WTC11 (cell line): ENCODE data around the gene RIBC2. TPM values are rescaled to one million over a fixed set of nuclear protein-coding genes. Genes with fewer than 3 reads are reported as not detected.
"Not testable (repeated sequence)": the region's sequence is repeated elsewhere in the genome, so short reads cannot be mapped to it uniquely, and the experiment has no call there.

ENCODE experiments used
- ATAC-seq: fragments of 200-7000 bp; cut with Tn5 transposase; 2 replicates; pipeline ENCODE4 v1.10.0; 2021; ENCODE audit warnings: mild to moderate bottlenecking, moderate library complexity
- CTCF ChIA-PET: fragments of 300-600 bp; sonication (Branson Sonifier 250); formaldehyde crosslinking; loops from one replicate; lab custom pipeline; 2021; ENCODE audit warnings: antibody characterized with exemption; lab: Charles Lee
- POLR2A ChIA-PET: fragments of 350-600 bp; sonication (Branson Sonifier 250); formaldehyde crosslinking; loops from one replicate; lab custom pipeline; 2021; ENCODE audit warnings: antibody characterized with exemption; lab: Charles Lee
- DNase-seq: peaks from one replicate; pipeline ENCODE4 v3.0.0; 2021; ENCODE audit warnings: low spot score
- H3K27ac Mint-ChIP-seq: 2 replicates; pipeline ENCODE4 v1.8.0; 2021; ENCODE audit warnings: mixed read lengths
- H3K27me3 Mint-ChIP-seq: 2 replicates; pipeline ENCODE4 v1.8.0; 2021; ENCODE audit warnings: low read depth, mild to moderate bottlenecking, moderate library complexity, mixed read lengths
- H3K36me3 Mint-ChIP-seq: 2 replicates; pipeline ENCODE4 v1.8.0; 2021; ENCODE audit warnings: mixed read lengths
- H3K4me1 Mint-ChIP-seq: 2 replicates; pipeline ENCODE4 v1.8.0; 2022; ENCODE audit warnings: mixed read lengths
- H3K4me3 Mint-ChIP-seq: 2 replicates; pipeline ENCODE4 v1.8.0; 2021; ENCODE audit warnings: mild to moderate bottlenecking, moderate library complexity, mixed read lengths
- H3K9me3 Mint-ChIP-seq: 2 replicates; pipeline ENCODE4 v1.8.0; 2021; ENCODE audit warnings: mixed read lengths
- CBFB ChIP-seq: sonication (generic); formaldehyde crosslinking; IDR thresholded peaks from 2 replicates; pipeline ENCODE4 v1.8.1; 2022; ENCODE audit warnings: mild to moderate bottlenecking, low read depth, missing genetic modification reagents
- ETV6 ChIP-seq: sonication (generic); formaldehyde crosslinking; IDR thresholded peaks from 2 replicates; pipeline ENCODE4 v1.8.1; 2022; ENCODE audit warnings: mild to moderate bottlenecking, missing genetic modification reagents
- GTF2I ChIP-seq: fragments of 250-450 bp; sonication (Bioruptor Pico); conservative IDR thresholded peaks from 2 replicates; pipeline ENCODE4 v1.4.0; 2021; ENCODE audit warnings: mild to moderate bottlenecking
- MXD4 ChIP-seq: fragments of 250-450 bp; sonication (Bioruptor Pico); IDR thresholded peaks from 2 replicates; pipeline ENCODE4 v1.8.0; 2021; ENCODE audit warnings: mild to moderate bottlenecking, moderate library complexity, borderline replicate concordance
- NR1H2 ChIP-seq: sonication (generic); formaldehyde crosslinking; IDR thresholded peaks from 2 replicates; pipeline ENCODE4 v1.9.0; 2021; ENCODE audit warnings: mild to moderate bottlenecking, moderate library complexity, missing genetic modification reagents
- OVOL2 ChIP-seq: fragments of 250-450 bp; sonication (Bioruptor Pico); IDR thresholded peaks from 2 replicates; pipeline ENCODE4 v1.9.0; 2021; ENCODE audit warnings: mild to moderate bottlenecking, borderline replicate concordance
- RELA ChIP-seq: sonication (generic); formaldehyde crosslinking; IDR thresholded peaks from 2 replicates; pipeline ENCODE4 v1.8.1; 2022; ENCODE audit warnings: missing genetic modification reagents, mild to moderate bottlenecking, borderline replicate concordance
- TEAD4 ChIP-seq: sonication (generic); formaldehyde crosslinking; IDR thresholded peaks from 2 replicates; pipeline ENCODE4 v1.8.0; 2022; ENCODE audit warnings: mild to moderate bottlenecking, missing genetic modification reagents
- ZNF138 ChIP-seq: sonication (generic); formaldehyde crosslinking; conservative IDR thresholded peaks from 2 replicates; pipeline ENCODE4 v1.8.1; 2022; ENCODE audit warnings: mild to moderate bottlenecking, moderate library complexity, missing genetic modification reagents
- total RNA-seq: library from RNA; stranded (reverse); gene quantifications from 3 replicates; pipeline ENCODE4 v1.2.3, GENCODE V29; 2021
- TF ChIP-seq, protein P1 (sequence below): sonication (generic); formaldehyde crosslinking; IDR thresholded peaks from 2 replicates; pipeline ENCODE4 v1.8.0; 2022; ENCODE audit warnings: missing genetic modification reagents
- TF ChIP-seq, protein P2 (sequence below): fragments of 250-450 bp; sonication (Bioruptor Pico); IDR thresholded peaks from 2 replicates; pipeline ENCODE4 v1.9.0; 2021; ENCODE audit warnings: moderate library complexity, mild to moderate bottlenecking, inconsistent platforms, borderline replicate concordance
- TF ChIP-seq, protein P3 (sequence below): sonication (generic); formaldehyde crosslinking; IDR thresholded peaks from 2 replicates; pipeline ENCODE4 v1.8.1; 2023; ENCODE audit warnings: mild to moderate bottlenecking, missing genetic modification reagents
- TF ChIP-seq, protein P4 (sequence below): sonication (generic); formaldehyde crosslinking; IDR thresholded peaks from 2 replicates; pipeline ENCODE4 v1.8.0; 2022; ENCODE audit warnings: mild to moderate bottlenecking, missing genetic modification reagents
- TF ChIP-seq, protein P5 (sequence below): fragments of 250-450 bp; sonication (Bioruptor Pico); IDR thresholded peaks from 2 replicates; pipeline ENCODE4 v1.8.0; 2021; ENCODE audit warnings: mild to moderate bottlenecking
- TF ChIP-seq, protein P6 (sequence below): sonication (generic); formaldehyde crosslinking; IDR thresholded peaks from 2 replicates; pipeline ENCODE4 v1.8.1; 2022; ENCODE audit warnings: mild to moderate bottlenecking, moderate library complexity, missing genetic modification reagents
- TF ChIP-seq, protein P7 (sequence below): fragments of 250-450 bp; sonication (Bioruptor Pico); IDR thresholded peaks from 2 replicates; pipeline ENCODE4 v1.9.0; 2021; ENCODE audit warnings: mild to moderate bottlenecking
- TF ChIP-seq, protein P8 (sequence below): fragments of 250-450 bp; sonication (Bioruptor Pico); IDR thresholded peaks from 2 replicates; pipeline ENCODE4 v2.1.2; 2022; ENCODE audit warnings: mild to moderate bottlenecking, moderate library complexity
- TF ChIP-seq, protein P9 (sequence below): sonication (generic); formaldehyde crosslinking; IDR thresholded peaks from 2 replicates; pipeline ENCODE4 v1.8.0; 2022; ENCODE audit warnings: mild to moderate bottlenecking, missing genetic modification reagents

RIBC2 gene
- total RNA-seq, 1 experiment from 2014 or later: 2.4 TPM

DNA sequence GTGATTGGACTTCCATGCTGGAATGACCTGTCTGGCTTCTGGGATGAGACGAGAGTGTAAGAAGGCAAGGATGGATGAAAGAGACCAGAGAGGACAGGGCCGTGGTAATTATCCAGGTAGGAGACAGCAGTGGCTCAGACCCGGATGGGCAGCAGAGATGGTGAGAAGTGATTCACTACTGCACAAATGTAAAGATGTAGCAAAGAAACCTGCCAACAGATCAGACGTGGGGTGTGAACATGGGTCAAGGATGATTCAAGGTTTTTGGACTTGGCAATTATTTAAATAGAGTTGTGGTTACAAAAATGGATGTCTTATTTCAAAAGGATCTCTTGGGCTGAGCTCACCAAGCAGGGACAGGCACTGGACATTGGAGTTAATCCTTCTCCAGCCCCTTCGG is 32.7 kb downstream of the RIBC2 start:
- Mint-ChIP-seq H3K4me3 (no peak overlapping the region), H3K4me1 (peaks cover 8% of the 10 kb centered on the region), H3K9me3 (no peaks in the 10 kb centered on the region), H3K27me3 (no peaks in the 10 kb centered on the region), H3K36me3 (no peaks in the 10 kb centered on the region), H3K27ac (no peak overlapping the region)
- TF ChIP-seq GTF2I (CRISPR knock-in tag): no peak
- TF ChIP-seq TEAD4 (CRISPR knock-in tag): no peak
- CTCF ChIA-PET: no interaction called here
- DNase-seq (no peak), ATAC-seq (no peak)
- POLR2A ChIA-PET: no interaction called here

DNA sequence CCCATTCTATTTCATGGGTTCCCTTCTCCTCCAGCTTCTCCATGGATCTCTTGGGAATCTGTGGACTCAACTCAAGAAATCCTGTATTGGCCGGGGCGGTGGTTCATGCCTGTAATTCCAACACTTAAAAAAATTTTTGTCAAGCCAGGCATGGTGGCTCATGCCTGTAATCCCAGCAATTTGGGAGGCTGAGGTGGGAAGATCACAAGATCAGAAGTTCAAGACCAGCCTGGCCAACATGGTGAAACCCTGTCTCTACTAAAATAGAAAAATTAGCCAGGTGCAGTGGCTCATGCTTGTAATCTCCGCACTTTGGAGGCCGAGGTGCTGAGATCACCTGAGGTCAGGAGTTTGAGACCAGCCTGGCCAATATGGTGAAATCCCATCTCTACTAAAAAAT is 34.1 kb downstream of the RIBC2 start:
- DNase-seq, CTCF ChIA-PET, H3K4me3 Mint-ChIP-seq, H3K27me3 Mint-ChIP-seq, H3K9me3 Mint-ChIP-seq, ATAC-seq, POLR2A ChIA-PET, H3K36me3 Mint-ChIP-seq, H3K4me1 Mint-ChIP-seq, H3K27ac Mint-ChIP-seq: not testable (repeated sequence)

DNA sequence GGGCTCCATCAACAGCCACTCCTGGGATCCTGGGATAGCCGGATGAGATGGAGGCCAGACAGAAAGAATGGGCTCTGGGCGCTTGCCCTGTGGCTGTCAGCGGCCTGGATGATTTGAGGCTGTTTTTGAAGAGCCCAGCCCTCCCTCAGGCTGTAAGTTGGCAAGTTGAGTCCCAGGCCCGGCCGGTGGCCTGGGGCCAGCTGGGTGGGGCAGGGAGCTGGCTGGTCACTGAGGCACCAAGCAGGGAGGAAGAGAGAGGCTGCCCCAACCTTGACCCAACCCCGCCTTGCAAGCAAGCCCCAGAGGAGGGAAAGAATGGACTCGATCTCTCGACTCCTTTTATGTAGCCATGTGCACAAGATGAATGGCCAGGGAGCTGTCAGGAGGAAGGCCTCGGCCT is 34.9 kb downstream of the RIBC2 start:
- DNase-seq: no peak
- ATAC-seq: no peak
- Mint-ChIP-seq H3K27me3 (no peaks in the 10 kb centered on the region), H3K36me3 (no peaks in the 10 kb centered on the region), H3K9me3 (no peaks in the 10 kb centered on the region), H3K27ac (no peak overlapping the region), H3K4me1 (peaks cover 7% of the 10 kb centered on the region), H3K4me3 (no peak overlapping the region)
- ChIA-PET POLR2A (no interaction called here), CTCF (interaction anchor here (0.7 to 0.8 kb wide), 2 partner anchors 57 to 1418 kb away, joined by 3 read pairs; no protein-coding TSS in a partner anchor)
- TF ChIP-seq, protein P1, sequence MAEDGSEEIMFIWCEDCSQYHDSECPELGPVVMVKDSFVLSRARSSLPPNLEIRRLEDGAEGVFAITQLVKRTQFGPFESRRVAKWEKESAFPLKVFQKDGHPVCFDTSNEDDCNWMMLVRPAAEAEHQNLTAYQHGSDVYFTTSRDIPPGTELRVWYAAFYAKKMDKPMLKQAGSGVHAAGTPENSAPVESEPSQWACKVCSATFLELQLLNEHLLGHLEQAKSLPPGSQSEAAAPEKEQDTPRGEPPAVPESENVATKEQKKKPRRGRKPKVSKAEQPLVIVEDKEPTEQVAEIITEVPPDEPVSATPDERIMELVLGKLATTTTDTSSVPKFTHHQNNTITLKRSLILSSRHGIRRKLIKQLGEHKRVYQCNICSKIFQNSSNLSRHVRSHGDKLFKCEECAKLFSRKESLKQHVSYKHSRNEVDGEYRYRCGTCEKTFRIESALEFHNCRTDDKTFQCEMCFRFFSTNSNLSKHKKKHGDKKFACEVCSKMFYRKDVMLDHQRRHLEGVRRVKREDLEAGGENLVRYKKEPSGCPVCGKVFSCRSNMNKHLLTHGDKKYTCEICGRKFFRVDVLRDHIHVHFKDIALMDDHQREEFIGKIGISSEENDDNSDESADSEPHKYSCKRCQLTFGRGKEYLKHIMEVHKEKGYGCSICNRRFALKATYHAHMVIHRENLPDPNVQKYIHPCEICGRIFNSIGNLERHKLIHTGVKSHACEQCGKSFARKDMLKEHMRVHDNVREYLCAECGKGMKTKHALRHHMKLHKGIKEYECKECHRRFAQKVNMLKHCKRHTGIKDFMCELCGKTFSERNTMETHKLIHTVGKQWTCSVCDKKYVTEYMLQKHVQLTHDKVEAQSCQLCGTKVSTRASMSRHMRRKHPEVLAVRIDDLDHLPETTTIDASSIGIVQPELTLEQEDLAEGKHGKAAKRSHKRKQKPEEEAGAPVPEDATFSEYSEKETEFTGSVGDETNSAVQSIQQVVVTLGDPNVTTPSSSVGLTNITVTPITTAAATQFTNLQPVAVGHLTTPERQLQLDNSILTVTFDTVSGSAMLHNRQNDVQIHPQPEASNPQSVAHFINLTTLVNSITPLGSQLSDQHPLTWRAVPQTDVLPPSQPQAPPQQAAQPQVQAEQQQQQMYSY (CRISPR knock-in tag): no peak
- TF ChIP-seq, protein P2, sequence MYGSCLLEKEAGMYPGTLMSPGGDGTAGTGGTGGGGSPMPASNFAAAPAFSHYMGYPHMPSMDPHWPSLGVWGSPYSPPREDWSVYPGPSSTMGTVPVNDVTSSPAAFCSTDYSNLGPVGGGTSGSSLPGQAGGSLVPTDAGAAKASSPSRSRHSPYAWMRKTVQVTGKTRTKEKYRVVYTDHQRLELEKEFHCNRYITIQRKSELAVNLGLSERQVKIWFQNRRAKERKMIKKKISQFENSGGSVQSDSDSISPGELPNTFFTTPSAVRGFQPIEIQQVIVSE (CRISPR knock-in tag): no peak
- TF ChIP-seq, protein P3, sequence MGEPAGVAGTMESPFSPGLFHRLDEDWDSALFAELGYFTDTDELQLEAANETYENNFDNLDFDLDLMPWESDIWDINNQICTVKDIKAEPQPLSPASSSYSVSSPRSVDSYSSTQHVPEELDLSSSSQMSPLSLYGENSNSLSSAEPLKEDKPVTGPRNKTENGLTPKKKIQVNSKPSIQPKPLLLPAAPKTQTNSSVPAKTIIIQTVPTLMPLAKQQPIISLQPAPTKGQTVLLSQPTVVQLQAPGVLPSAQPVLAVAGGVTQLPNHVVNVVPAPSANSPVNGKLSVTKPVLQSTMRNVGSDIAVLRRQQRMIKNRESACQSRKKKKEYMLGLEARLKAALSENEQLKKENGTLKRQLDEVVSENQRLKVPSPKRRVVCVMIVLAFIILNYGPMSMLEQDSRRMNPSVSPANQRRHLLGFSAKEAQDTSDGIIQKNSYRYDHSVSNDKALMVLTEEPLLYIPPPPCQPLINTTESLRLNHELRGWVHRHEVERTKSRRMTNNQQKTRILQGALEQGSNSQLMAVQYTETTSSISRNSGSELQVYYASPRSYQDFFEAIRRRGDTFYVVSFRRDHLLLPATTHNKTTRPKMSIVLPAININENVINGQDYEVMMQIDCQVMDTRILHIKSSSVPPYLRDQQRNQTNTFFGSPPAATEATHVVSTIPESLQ: no peak
- TF ChIP-seq, protein P4, sequence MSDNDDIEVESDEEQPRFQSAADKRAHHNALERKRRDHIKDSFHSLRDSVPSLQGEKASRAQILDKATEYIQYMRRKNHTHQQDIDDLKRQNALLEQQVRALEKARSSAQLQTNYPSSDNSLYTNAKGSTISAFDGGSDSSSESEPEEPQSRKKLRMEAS (CRISPR knock-in tag): no peak
- TF ChIP-seq ETV6: no peak
- no peak for TF ChIP-seq CBFB (CRISPR knock-in tag)
- no peak for TF ChIP-seq OVOL2 (CRISPR knock-in tag)
- TF ChIP-seq, protein P5, sequence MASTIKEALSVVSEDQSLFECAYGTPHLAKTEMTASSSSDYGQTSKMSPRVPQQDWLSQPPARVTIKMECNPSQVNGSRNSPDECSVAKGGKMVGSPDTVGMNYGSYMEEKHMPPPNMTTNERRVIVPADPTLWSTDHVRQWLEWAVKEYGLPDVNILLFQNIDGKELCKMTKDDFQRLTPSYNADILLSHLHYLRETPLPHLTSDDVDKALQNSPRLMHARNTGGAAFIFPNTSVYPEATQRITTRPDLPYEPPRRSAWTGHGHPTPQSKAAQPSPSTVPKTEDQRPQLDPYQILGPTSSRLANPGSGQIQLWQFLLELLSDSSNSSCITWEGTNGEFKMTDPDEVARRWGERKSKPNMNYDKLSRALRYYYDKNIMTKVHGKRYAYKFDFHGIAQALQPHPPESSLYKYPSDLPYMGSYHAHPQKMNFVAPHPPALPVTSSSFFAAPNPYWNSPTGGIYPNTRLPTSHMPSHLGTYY: no peak
- TF ChIP-seq ZNF138: no peak
- TF ChIP-seq, protein P6, sequence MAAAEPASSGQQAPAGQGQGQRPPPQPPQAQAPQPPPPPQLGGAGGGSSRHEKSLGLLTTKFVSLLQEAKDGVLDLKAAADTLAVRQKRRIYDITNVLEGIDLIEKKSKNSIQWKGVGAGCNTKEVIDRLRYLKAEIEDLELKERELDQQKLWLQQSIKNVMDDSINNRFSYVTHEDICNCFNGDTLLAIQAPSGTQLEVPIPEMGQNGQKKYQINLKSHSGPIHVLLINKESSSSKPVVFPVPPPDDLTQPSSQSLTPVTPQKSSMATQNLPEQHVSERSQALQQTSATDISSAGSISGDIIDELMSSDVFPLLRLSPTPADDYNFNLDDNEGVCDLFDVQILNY (CRISPR knock-in tag): no peak
- TF ChIP-seq, protein P7, sequence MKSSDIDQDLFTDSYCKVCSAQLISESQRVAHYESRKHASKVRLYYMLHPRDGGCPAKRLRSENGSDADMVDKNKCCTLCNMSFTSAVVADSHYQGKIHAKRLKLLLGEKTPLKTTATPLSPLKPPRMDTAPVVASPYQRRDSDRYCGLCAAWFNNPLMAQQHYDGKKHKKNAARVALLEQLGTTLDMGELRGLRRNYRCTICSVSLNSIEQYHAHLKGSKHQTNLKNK (CRISPR knock-in tag): no peak
- no peak for TF ChIP-seq NR1H2 (CRISPR knock-in tag)
- no peak for TF ChIP-seq RELA (CRISPR knock-in tag)
- TF ChIP-seq, protein P8, sequence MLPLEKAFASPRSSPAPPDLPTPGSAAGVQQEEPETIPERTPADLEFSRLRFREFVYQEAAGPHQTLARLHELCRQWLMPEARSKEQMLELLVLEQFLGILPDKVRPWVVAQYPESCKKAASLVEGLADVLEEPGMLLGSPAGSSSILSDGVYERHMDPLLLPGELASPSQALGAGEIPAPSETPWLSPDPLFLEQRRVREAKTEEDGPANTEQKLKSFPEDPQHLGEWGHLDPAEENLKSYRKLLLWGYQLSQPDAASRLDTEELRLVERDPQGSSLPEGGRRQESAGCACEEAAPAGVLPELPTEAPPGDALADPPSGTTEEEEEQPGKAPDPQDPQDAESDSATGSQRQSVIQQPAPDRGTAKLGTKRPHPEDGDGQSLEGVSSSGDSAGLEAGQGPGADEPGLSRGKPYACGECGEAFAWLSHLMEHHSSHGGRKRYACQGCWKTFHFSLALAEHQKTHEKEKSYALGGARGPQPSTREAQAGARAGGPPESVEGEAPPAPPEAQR: no peak
- no peak for TF ChIP-seq MXD4 (CRISPR knock-in tag)
- TF ChIP-seq, protein P9, sequence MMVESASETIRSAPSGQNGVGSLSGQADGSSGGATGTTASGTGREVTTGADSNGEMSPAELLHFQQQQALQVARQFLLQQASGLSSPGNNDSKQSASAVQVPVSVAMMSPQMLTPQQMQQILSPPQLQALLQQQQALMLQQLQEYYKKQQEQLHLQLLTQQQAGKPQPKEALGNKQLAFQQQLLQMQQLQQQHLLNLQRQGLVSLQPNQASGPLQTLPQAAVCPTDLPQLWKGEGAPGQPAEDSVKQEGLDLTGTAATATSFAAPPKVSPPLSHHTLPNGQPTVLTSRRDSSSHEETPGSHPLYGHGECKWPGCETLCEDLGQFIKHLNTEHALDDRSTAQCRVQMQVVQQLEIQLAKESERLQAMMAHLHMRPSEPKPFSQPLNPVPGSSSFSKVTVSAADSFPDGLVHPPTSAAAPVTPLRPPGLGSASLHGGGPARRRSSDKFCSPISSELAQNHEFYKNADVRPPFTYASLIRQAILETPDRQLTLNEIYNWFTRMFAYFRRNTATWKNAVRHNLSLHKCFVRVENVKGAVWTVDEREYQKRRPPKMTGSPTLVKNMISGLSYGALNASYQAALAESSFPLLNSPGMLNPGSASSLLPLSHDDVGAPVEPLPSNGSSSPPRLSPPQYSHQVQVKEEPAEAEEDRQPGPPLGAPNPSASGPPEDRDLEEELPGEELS (CRISPR knock-in tag): no peak
